ENCODE measurements around the gene UROS. TPM values are rescaled to one million over a fixed set of nuclear protein-coding genes. Genes with fewer than 3 reads are reported as not detected.

The UROS gene
- total and polyA plus RNA-seq, 10 of the 15 experiments (the other 5 are each of a cell fraction or from before 2014, with no cell fraction given) = 4.3 to 112 (median 64.5) TPM

DNA sequence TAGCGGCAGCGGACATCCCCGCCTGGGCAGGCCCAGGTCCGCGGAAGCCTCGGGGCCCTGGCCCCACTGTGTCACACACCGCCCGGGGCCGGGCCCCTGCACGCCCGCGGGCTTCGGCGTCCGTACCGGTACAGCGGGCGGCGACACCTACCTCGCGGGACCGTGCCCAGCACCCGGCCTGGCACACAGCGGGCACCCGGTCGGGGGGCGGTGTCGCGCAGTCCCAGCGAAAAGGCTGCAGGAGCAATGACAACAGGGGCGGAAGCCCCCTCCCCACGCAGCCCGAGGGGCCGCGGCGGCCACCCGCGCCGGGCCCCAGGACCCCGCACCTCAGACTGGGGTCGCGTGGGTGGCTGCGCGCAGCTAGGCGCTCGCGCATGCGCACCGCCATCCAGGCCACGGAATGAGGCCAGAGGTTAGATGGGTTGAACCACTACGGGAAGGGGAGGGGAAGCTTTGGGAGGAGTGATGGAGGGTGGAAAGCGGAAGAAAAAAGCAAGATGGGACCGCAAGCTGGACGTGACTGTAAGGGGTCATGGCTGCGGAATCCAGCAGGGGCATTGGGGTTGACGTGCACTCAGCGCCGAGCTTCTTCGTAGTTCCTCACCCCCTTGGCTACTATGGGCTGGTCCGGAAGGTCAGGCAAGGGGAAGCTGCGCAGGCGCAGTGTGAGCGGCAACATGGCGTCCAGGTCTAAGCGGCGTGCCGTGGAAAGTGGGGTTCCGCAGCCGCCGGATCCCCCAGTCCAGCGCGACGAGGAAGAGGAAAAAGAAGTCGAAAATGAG is at the start of gene UROS, which contains the start of gene BCCIP (continued):
- TF ChIP-seq, protein P1, sequence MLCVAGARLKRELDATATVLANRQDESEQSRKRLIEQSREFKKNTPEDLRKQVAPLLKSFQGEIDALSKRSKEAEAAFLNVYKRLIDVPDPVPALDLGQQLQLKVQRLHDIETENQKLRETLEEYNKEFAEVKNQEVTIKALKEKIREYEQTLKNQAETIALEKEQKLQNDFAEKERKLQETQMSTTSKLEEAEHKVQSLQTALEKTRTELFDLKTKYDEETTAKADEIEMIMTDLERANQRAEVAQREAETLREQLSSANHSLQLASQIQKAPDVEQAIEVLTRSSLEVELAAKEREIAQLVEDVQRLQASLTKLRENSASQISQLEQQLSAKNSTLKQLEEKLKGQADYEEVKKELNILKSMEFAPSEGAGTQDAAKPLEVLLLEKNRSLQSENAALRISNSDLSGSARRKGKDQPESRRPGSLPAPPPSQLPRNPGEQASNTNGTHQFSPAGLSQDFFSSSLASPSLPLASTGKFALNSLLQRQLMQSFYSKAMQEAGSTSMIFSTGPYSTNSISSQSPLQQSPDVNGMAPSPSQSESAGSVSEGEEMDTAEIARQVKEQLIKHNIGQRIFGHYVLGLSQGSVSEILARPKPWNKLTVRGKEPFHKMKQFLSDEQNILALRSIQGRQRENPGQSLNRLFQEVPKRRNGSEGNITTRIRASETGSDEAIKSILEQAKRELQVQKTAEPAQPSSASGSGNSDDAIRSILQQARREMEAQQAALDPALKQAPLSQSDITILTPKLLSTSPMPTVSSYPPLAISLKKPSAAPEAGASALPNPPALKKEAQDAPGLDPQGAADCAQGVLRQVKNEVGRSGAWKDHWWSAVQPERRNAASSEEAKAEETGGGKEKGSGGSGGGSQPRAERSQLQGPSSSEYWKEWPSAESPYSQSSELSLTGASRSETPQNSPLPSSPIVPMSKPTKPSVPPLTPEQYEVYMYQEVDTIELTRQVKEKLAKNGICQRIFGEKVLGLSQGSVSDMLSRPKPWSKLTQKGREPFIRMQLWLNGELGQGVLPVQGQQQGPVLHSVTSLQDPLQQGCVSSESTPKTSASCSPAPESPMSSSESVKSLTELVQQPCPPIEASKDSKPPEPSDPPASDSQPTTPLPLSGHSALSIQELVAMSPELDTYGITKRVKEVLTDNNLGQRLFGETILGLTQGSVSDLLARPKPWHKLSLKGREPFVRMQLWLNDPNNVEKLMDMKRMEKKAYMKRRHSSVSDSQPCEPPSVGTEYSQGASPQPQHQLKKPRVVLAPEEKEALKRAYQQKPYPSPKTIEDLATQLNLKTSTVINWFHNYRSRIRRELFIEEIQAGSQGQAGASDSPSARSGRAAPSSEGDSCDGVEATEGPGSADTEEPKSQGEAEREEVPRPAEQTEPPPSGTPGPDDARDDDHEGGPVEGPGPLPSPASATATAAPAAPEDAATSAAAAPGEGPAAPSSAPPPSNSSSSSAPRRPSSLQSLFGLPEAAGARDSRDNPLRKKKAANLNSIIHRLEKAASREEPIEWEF (IDR thresholded peaks at IDR 0.05; ENCODE audit: insufficient replicate concordance, low read depth, low read length) = no peak
- TF ChIP-seq POU2F2 (IDR thresholded peaks at IDR 0.05; ENCODE audit: borderline replicate concordance, low read depth, low read length) (0 out of 3 replicates have a peak, but pooled peaks have one; percentile 19), CBFB (IDR thresholded peaks at IDR 0.05; ENCODE audit: low read depth) (no peak), EP300 (IDR thresholded peaks at IDR 0.05; ENCODE audit: borderline replicate concordance in 1 of 2, control insufficient read depth in 1 of 2, low read depth in 2 of 2, low read length in 2 of 2) (no peak), MYC (IDR thresholded peaks at IDR 0.05; ENCODE audit: insufficient read depth, insufficient read length, insufficient replicate concordance, low read length, severe bottlenecking) (no peak), POLR2A (IDR thresholded peaks at IDR 0.05; ENCODE audit: low read depth, low read length) (peak; percentile 88), MTA2 (IDR thresholded peaks at IDR 0.05; ENCODE audit: low read depth) (peak; percentile 93), ZNF622 (IDR thresholded peaks at IDR 0.05) (no peak), JUND (IDR thresholded peaks at IDR 0.05; ENCODE audit: low read depth, low read length) (peak; percentile 99), WRNIP1 (IDR thresholded peaks at IDR 0.05; ENCODE audit: borderline replicate concordance, low read depth, low read length) (peak; percentile 67; the same call in 1 of the 2 replicates), EED (IDR thresholded peaks at IDR 0.05; ENCODE audit: low read depth) (no peak), HDGF (IDR thresholded peaks at IDR 0.05) (peak; percentile 93), DPF2 (IDR thresholded peaks at IDR 0.05) (peak; percentile 90), JUNB (IDR thresholded peaks at IDR 0.05) (no peak), IKZF1 (conservative IDR thresholded peaks at IDR 0.05) (peak; percentile 93), MYB (IDR thresholded peaks at IDR 0.05; ENCODE audit: borderline replicate concordance, low read depth, low read length) (no peak), BCL11A (IDR thresholded peaks at IDR 0.05; ENCODE audit: low read depth, low read length) (no peak), FOXK2 (IDR thresholded peaks at IDR 0.05) (peak; percentile 100), RFX5 (IDR thresholded peaks at IDR 0.05; ENCODE audit: low read depth, low read length) (no peak)
- TF ChIP-seq, protein P2, sequence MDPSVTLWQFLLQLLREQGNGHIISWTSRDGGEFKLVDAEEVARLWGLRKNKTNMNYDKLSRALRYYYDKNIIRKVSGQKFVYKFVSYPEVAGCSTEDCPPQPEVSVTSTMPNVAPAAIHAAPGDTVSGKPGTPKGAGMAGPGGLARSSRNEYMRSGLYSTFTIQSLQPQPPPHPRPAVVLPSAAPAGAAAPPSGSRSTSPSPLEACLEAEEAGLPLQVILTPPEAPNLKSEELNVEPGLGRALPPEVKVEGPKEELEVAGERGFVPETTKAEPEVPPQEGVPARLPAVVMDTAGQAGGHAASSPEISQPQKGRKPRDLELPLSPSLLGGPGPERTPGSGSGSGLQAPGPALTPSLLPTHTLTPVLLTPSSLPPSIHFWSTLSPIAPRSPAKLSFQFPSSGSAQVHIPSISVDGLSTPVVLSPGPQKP (IDR thresholded peaks at IDR 0.05; ENCODE audit: low read depth, low read length) = no peak
- TF ChIP-seq, protein P3, sequence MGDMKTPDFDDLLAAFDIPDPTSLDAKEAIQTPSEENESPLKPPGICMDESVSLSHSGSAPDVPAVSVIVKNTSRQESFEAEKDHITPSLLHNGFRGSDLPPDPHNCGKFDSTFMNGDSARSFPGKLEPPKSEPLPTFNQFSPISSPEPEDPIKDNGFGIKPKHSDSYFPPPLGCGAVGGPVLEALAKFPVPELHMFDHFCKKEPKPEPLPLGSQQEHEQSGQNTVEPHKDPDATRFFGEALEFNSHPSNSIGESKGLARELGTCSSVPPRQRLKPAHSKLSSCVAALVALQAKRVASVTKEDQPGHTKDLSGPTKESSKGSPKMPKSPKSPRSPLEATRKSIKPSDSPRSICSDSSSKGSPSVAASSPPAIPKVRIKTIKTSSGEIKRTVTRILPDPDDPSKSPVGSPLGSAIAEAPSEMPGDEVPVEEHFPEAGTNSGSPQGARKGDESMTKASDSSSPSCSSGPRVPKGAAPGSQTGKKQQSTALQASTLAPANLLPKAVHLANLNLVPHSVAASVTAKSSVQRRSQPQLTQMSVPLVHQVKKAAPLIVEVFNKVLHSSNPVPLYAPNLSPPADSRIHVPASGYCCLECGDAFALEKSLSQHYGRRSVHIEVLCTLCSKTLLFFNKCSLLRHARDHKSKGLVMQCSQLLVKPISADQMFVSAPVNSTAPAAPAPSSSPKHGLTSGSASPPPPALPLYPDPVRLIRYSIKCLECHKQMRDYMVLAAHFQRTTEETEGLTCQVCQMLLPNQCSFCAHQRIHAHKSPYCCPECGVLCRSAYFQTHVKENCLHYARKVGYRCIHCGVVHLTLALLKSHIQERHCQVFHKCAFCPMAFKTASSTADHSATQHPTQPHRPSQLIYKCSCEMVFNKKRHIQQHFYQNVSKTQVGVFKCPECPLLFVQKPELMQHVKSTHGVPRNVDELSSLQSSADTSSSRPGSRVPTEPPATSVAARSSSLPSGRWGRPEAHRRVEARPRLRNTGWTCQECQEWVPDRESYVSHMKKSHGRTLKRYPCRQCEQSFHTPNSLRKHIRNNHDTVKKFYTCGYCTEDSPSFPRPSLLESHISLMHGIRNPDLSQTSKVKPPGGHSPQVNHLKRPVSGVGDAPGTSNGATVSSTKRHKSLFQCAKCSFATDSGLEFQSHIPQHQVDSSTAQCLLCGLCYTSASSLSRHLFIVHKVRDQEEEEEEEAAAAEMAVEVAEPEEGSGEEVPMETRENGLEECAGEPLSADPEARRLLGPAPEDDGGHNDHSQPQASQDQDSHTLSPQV (IDR thresholded peaks at IDR 0.05) = no peak

Data from GM12878 (cell line).